Measurements from ENCODE around the gene IMMP2L.

- TF ChIP-seq, protein P1, sequence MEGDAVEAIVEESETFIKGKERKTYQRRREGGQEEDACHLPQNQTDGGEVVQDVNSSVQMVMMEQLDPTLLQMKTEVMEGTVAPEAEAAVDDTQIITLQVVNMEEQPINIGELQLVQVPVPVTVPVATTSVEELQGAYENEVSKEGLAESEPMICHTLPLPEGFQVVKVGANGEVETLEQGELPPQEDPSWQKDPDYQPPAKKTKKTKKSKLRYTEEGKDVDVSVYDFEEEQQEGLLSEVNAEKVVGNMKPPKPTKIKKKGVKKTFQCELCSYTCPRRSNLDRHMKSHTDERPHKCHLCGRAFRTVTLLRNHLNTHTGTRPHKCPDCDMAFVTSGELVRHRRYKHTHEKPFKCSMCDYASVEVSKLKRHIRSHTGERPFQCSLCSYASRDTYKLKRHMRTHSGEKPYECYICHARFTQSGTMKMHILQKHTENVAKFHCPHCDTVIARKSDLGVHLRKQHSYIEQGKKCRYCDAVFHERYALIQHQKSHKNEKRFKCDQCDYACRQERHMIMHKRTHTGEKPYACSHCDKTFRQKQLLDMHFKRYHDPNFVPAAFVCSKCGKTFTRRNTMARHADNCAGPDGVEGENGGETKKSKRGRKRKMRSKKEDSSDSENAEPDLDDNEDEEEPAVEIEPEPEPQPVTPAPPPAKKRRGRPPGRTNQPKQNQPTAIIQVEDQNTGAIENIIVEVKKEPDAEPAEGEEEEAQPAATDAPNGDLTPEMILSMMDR (IDR thresholded peaks at IDR 0.05): no peak
- TF ChIP-seq, protein P2, sequence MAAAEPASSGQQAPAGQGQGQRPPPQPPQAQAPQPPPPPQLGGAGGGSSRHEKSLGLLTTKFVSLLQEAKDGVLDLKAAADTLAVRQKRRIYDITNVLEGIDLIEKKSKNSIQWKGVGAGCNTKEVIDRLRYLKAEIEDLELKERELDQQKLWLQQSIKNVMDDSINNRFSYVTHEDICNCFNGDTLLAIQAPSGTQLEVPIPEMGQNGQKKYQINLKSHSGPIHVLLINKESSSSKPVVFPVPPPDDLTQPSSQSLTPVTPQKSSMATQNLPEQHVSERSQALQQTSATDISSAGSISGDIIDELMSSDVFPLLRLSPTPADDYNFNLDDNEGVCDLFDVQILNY (CRISPR knock-in tag; IDR thresholded peaks at IDR 0.05): no peak
- no peak for TF ChIP-seq SP1 (CRISPR knock-in tag; conservative IDR thresholded peaks at IDR 0.05)
- TF ChIP-seq, protein P3, sequence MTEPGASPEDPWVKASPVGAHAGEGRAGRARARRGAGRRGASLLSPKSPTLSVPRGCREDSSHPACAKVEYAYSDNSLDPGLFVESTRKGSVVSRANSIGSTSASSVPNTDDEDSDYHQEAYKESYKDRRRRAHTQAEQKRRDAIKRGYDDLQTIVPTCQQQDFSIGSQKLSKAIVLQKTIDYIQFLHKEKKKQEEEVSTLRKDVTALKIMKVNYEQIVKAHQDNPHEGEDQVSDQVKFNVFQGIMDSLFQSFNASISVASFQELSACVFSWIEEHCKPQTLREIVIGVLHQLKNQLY (CRISPR knock-in tag; IDR thresholded peaks at IDR 0.05): no peak
- TF ChIP-seq ZNF416 (CRISPR knock-in tag; IDR thresholded peaks at IDR 0.05): no peak
Measured at GRCh38 chr7:110784749-110785148, 777.5 kb downstream of the IMMP2L start.

All from WTC11 (cell line).